T-helper 1 cell (primary cell): ENCODE measurements around the gene NTF4.
"Not testable (repeated sequence)": the region's sequence is repeated elsewhere in the genome, so short reads cannot be mapped to it uniquely, and the experiment has no call there.

ENCODE experiments used
- DNase-seq, 5 donors: peaks; one replicate each; pipeline ENCODE4 v3.0.0-alpha.2; 2012 to 2020

Gene NTF4

DNA sequence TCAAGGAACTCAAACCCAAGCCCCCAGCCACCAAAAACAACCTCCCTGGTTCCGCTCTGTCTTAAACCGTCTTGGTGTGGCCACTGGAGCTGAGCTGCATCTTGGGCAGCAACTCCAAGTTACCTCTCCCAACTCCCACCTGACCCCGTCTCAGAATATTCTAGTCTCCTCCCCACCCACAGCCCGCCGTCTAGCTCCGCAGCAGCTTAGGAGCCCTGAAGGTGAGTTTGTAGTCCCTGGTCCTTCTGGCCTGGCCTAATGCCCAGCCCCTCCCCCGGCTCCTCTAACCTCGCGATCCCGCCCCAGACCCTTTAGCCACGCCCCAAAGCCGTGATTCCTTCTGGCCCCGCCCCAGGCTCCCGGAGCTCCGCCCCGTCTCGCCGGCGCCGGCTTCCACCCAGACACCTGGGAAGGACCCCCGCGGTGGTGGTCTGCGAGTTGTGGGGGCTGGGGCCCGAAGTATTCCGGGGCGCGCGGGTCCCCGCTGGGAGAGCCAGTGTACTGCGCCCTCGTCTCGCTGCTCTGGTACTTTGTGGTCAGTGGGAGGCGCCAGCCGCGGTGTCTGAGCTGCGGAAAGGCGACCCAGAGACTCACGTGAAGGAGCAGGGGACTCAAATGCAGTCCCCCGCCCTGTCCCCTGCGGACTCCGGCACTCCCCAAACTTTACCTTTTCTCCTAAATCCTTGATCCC lies 45.2 kb downstream of the NTF4 start:
- DNase-seq, result peak; percentile 41 to 60 (median 51)

GRCh38 chr19:49018388-49019241 lies 46.0 kb downstream of the NTF4 start:
- DNase-seq, result not testable (repeated sequence)

DNA sequence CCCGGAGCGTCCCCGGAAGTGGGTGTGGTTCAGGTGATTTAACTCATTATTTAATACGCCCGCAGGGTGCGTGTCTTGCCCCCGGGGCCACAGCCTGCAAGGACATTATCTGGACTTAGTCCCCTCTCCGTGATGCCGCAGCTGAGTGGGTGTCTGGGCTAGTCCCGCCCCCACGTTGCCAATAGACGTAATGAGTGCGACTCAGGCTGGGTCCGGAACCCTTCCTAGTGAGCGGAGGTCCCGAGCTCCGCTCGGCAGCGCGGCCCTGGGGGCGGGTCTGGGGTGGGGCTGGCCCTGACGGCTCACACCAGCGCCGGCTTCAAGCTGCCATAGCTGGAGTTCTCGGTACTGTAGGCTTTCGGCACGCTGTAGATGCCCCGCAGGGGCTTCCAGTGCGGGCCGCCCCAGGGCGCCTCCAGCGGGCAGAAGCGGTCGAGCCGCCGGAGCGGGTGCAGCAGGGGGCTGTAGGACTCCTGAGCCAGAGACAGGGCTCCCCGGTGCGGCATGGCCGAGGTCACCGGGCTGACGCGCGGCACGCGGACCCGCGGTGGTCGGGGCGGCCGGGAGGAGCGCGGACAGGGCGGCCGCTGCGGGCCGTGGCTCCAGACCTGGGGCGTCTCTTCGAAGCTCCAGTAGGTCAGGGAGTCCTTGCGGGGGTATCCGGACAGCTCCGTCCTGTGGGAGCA lies 46.8 kb downstream of the NTF4 start:
- DNase-seq, result peak; percentile 42 to 61 (median 56)

GRCh38 chr19:49017041-49017665 lies 47.5 kb downstream of the NTF4 start, which contains the start of gene LHB:
TSS of gene LHB (minus strand) at chr19:49017091. CDS start at chr19:49017081, 10 bp downstream.
- no peak for DNase-seq

DNA sequence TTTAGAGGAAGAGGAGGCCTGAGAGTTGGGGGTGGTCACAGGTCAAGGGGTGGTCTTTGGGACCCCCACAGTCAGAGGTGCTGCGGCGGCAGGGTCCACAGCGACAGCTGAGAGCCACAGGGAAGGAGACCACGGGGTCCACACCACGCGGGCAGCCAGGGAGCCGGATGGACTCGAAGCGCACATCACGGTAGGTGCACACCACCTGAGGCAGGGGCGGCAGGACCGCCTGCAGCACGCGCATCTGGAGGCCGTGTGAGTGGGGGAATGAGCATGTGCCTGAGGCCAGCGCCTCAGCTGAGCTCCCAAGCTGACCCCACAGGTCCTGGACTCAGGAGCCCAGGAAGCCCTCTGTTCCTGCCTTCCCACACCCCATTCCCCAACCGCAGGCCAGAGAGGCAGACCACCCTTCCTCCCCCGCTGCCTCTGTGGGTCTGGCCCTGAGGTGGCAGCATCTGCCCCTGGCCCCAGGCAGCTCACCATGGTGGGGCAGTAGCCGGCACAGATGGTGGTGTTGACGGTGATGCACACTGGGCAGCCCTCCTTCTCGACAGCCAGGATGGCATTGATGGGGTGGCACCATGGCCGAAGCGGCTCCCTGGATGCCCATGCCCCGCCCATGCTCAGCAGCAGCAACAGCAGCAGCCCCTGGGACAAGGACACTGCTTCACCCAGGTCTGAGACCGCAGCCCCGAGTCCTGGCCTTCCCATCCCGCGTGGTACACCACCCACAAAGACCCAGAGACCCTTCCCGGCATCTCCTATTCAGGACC lies 48.4 kb downstream of the NTF4 start:
- DNase-seq, result no peak

- no peak for DNase-seq
Measured at GRCh38 chr19:49014870-49015255, 49.8 kb downstream of the NTF4 start.

DNA sequence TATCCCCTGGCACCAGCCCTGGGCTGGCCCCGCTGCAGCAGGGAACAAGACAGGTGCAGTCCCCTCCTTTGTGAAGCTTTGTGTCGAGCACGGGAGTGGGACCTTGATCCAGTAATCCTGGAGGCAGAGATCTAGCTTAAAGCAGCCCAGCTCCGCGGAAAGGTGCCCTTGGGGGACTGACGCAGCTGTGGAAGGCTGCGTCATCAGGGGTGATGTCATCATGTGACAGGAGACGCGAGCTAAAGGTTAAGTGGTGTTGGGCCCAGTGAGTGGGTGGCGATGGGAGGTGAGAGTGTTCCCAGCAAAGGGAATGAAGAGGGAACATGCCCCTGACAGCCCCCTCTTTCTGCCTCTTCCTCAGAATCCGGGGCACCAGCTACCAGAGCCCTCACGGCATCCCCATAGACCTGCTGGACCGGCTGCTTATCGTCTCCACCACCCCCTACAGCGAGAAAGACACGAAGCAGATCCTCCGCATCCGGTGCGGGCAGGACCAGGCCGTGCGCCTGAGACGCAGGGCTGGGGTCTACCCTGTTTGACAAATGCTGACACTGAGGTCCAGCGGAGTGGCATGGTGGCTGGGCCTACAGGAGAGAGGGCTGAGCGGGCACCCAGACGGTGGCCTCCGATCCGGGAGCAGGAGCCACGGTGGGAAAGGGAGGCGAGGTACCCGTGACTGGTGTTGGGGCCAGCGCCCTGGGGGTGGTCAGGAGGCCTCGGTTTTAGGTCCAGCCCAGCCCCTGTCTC lies 50.3 kb downstream of the NTF4 start:
- DNase-seq, result no peak

GRCh38 chr19:49011194-49011593 lies 53.4 kb downstream of the NTF4 start:
- no peak for DNase-seq
